ENCODE results near the gene GARRE1. TPM values are rescaled to one million over a fixed set of nuclear protein-coding genes. Genes with fewer than 3 reads are reported as not detected.

Gene GARRE1
- polyA plus RNA-seq, 1 donor, result 35.6 TPM

DNA sequence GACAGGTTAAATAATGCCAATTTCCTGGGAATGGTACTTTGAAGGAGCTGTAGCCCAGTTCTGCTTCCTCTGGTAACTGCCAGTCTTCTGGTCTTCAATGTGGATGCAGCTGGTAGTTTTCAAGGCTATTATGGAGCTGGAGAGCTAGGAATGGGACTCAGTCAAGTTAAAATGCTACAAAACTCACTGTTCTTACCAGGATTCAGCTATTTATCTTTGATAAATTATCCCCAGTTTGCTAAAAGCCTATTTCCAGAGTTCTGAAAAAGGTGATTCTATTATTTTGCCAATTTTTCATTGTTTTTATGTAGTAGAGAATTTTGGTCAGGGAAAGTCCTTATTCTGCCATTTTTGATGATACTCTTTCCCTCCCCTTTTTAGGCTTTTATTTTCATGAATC is 40.7 kb downstream of the GARRE1 start:
- DNase-seq, result no peak

DNA sequence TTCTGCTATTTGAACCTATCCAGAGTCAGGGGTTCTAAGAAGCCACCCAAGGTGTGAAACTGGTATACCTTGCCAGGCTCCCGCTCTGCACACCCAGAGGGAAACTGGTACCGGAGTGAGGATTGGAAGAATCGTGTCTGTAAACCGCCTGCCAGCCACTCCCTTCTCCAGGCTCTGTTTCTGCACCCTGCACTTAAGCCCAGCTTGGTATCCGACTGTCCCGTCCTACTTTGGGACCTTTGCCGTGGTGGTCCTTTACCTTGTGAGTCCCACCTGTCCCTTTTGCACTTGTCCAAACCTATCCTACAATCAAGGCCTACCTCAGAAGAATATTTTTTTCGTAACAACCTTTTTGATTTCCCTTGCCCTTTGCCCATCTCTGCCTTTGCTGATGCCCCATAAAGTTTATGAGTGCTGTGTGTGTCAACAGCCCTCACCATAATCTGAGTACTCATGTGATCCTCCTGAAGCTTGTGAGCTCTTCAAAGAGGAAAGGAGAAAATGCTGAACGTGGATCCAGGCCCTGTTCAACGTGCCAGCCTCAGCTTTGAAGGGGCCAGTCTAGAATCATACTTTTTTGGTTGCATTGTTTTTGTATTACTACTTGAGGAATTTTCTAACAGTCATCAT is 44.7 kb downstream of the GARRE1 start:
- DNase-seq, result no peak

DNA sequence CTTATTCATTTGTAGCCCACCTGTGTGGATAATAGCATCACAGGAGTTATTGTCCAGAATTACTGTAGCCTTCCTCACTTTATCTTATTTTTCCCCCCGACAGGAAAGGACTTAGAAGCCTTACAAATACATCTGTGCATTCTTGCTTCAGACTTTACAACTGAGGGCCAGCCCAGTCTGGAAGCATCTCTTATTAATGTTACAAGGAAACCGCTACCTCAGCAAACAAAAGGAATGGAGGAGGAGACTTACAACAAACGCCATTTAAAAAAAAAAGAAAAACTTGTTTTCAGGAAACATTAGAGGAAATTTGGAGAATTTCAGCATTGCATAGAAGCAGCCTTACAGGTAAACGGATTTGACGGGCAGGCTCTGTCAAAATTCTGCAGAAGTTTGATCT is 45.2 kb downstream of the GARRE1 start:
- no peak for DNase-seq

DNA sequence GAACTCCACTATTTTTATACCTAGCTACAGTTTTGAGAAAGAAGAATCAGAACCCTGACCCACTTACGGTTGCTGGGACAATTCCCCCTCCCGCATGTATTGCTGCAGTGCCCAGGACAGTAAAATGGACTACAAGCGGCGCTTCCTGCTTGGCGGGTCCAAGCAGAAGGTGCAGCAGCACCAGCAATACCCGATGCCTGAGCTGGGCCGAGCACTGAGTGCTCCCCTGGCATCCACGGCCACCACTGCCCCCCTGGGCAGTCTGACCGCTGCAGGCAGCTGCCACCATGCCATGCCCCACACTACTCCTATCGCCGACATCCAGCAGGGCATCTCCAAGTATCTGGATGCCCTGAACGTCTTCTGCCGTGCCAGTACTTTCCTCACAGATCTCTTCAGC is 46.0 kb downstream of the GARRE1 start:
- no peak for DNase-seq

DNA sequence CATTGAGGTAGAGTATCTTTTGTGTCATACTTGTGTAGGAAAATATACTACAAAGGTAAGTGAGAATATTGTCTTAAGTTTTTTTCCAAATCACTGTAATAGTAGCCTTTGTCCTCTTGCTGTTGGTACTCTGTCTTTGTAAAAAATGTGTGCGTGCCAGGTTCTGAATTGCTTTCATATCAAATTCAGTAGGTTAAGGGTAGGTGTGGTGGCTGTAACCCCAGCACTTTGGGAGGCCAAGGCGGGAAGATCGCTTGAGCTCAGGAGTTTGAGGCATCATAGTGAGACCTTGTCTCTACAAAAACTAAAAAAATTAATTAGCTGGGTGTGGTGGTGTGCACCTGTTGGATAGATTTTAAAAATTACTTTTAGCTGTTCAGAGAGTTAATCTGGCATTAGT is 46.6 kb downstream of the GARRE1 start:
- DNase-seq, result no peak

Other genes starting within 250 kb of the GARRE1 start
- gene LSM14A, start 82.0 kb upstream of the GARRE1 start, polyA plus RNA-seq (ENCODE audit: insufficient read length), result 199 TPM
- gene GPI, start 110.6 kb downstream of the GARRE1 start, polyA plus RNA-seq (ENCODE audit: insufficient read length), result 181 TPM
- 15.3 TPM for gene PDCD2L, start 149.8 kb downstream of the GARRE1 start, polyA plus RNA-seq (ENCODE audit: insufficient read length)
- 189 TPM for gene UBA2, start 173.8 kb downstream of the GARRE1 start, polyA plus RNA-seq (ENCODE audit: insufficient read length)
- 28.0 TPM for gene WTIP, start 227.2 kb downstream of the GARRE1 start, polyA plus RNA-seq (ENCODE audit: insufficient read length)